Fibroblast of lung (primary cell): ENCODE data around the gene SDCBP2.

Experiments
- CTCF ChIP-seq, 2 donors: IDR thresholded peaks in 1 of 2; conservative IDR thresholded peaks in 1 of 2; 1 replicate in 1 of 2; 2 replicates in 1 of 2; pipeline ENCODE4 v1.5.1; 2011 to 2012; ENCODE audit warnings: low read length in 2 of 2, control low read depth in 1 of 2, inconsistent platforms in 1 of 2, low read depth in 1 of 2, mild to moderate bottlenecking in 1 of 2
- EZH2 ChIP-seq: IDR thresholded peaks from 2 replicates; pipeline ENCODE4 v1.5.1; 2012; ENCODE audit warnings: low read length, control low read depth, mild to moderate bottlenecking; ENCODE audit errors: missing control alignments

- no peak for TF ChIP-seq CTCF (conservative IDR thresholded peaks at IDR 0.05 in 1 of 2, IDR thresholded peaks at IDR 0.05 in 1 of 2; ENCODE audit: low read depth in 1 of 2, low read length in 2 of 2)
- no peak for TF ChIP-seq EZH2
Measured at GRCh38 chr20:1292620-1293019, 36.3 kb downstream of the SDCBP2 start.
